Peyer's patch (tissue), 4 donors: Measurements from ENCODE around the gene SLC6A1.

Experiments used
- CTCF ChIP-seq, 6 experiments: fragments of 450-650 bp in 4 of 6; fragments of 200-600 bp in 2 of 6; sonication (generic) in 1 of 6; IDR thresholded peaks; one replicate each; pipeline ENCODE4 v1.5.1; 2017 to 2019; ENCODE audit warnings: antibody characterized with exemption in 6 of 6, mild to moderate bottlenecking in 3 of 6, moderate library complexity in 1 of 6
- POLR2A ChIP-seq, 2 donors: fragments of 450-650 bp; IDR thresholded peaks; one replicate each; pipeline ENCODE4 v1.5.1; 2017; ENCODE audit warnings: antibody characterized with exemption in 2 of 2, mild to moderate bottlenecking in 2 of 2, moderate library complexity in 2 of 2

GRCh38 chr3:11015369-11015768, 22.8 kb downstream of the SLC6A1 start:
- TF ChIP-seq POLR2A (IDR thresholded peaks at IDR 0.05): no peak
- TF ChIP-seq CTCF (IDR thresholded peaks at IDR 0.05): no peak
